Suprapubic skin (tissue), 4 donors: ENCODE data around the gene SPTBN1. TPM values are rescaled to one million over a fixed set of nuclear protein-coding genes. Genes with fewer than 3 reads are reported as not detected.

Experiments used
- DNase-seq, 2 donors: peaks; one replicate each; pipeline ENCODE4 v3.0.0-alpha.2; 2019; ENCODE audit warnings: low spot score in 2 of 2
- H3K27ac ChIP-seq: fragments of 200-600 bp; sonication (generic); one replicate; pipeline ENCODE4 v1.5.1; 2019
- H3K27me3 ChIP-seq: fragments of 200-600 bp; sonication (generic); one replicate; pipeline ENCODE4 v1.5.1; 2019
- H3K36me3 ChIP-seq: fragments of 200-600 bp; sonication (generic); one replicate; pipeline ENCODE4 v1.5.1; 2019
- H3K4me1 ChIP-seq: fragments of 200-600 bp; sonication (generic); one replicate; pipeline ENCODE4 v1.5.1; 2019
- H3K4me3 ChIP-seq: fragments of 200-600 bp; sonication (generic); one replicate; pipeline ENCODE4 v1.5.1; 2019; ENCODE audit warnings: mild to moderate bottlenecking
- H3K9me3 ChIP-seq: fragments of 200-600 bp; sonication (generic); one replicate; pipeline ENCODE4 v1.5.1; 2019
- EP300 ChIP-seq: sonication (generic); formaldehyde crosslinking; IDR thresholded peaks from one replicate; pipeline ENCODE4 v1.6.1; 2017; ENCODE audit warnings: antibody characterized with exemption
- POLR2A ChIP-seq, 2 donors: fragments of 450-650 bp; IDR thresholded peaks; one replicate each; pipeline ENCODE4 v1.6.1; 2017; ENCODE audit warnings: antibody characterized with exemption in 2 of 2, mild to moderate bottlenecking in 2 of 2, moderate library complexity in 2 of 2
- POLR2AphosphoS5 ChIP-seq, 3 donors: sonication (generic); formaldehyde crosslinking; IDR thresholded peaks; one replicate each; pipeline ENCODE4 v1.6.1; 2017; ENCODE audit warnings: antibody characterized with exemption in 3 of 3
- WGBS: methylation state at CpG from one replicate; pipeline ENCODE4 v1.1.5; 2018; 5-methylcytosine and 5-hydroxymethylcytosine counted together
- total RNA-seq, 4 donors: library from RNA; depleted of rRNA; stranded (reverse); fragments of >200 nt; gene quantifications; one replicate each; pipeline ENCODE4 v1.1.0, GENCODE V29; 2016
- TF ChIP-seq, protein P1 (sequence below), 2 donors: fragments of 200-600 bp in 1 of 2; fragments of 450-650 bp in 1 of 2; sonication (generic) in 1 of 2; IDR thresholded peaks; one replicate each; pipeline ENCODE4 v1.5.1; 2016 to 2019; ENCODE audit warnings: antibody characterized with exemption in 2 of 2, mild to moderate bottlenecking in 1 of 2, moderate library complexity in 1 of 2

Gene SPTBN1
- total RNA-seq, 4 donors from 2014 or later = 173 to 250 (median 203) TPM

DNA sequence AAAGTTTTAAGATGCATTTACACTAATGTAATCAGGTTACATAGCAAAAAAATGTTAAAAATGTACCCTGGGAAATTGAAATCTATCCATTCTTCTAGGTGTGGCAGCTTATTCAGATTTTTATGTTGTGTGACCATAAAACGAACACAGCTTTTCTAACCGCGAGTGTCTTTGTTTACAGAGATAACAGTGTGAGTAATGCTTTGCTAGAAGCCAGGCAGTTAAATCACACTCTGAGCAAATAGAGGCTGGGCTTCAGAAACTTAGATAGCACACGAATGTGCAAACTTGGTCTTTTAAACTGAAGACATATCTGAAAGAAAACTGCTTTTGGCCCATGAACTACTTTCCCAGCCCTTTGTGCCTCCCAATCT lies 116.1 kb downstream of the SPTBN1 start:
- Histone ChIP-seq H3K4me3 (no peak overlapping the region), H3K27ac (peak overlapping the region; percentile 68), H3K4me1 (peaks cover 87% of the 10 kb centered on the region), H3K27me3 (no peaks in the 10 kb centered on the region), H3K36me3 (no peaks in the 10 kb centered on the region), H3K9me3 (no peaks in the 10 kb centered on the region)
- DNase-seq = no peak
- 3% methylated on average over 4 of the region's 4 CpGs for WGBS
- TF ChIP-seq, protein P1, sequence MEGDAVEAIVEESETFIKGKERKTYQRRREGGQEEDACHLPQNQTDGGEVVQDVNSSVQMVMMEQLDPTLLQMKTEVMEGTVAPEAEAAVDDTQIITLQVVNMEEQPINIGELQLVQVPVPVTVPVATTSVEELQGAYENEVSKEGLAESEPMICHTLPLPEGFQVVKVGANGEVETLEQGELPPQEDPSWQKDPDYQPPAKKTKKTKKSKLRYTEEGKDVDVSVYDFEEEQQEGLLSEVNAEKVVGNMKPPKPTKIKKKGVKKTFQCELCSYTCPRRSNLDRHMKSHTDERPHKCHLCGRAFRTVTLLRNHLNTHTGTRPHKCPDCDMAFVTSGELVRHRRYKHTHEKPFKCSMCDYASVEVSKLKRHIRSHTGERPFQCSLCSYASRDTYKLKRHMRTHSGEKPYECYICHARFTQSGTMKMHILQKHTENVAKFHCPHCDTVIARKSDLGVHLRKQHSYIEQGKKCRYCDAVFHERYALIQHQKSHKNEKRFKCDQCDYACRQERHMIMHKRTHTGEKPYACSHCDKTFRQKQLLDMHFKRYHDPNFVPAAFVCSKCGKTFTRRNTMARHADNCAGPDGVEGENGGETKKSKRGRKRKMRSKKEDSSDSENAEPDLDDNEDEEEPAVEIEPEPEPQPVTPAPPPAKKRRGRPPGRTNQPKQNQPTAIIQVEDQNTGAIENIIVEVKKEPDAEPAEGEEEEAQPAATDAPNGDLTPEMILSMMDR (IDR thresholded peaks at IDR 0.05) = no peak
- TF ChIP-seq POLR2A (IDR thresholded peaks at IDR 0.05) (no peak), POLR2AphosphoS5 (IDR thresholded peaks at IDR 0.05) (no peak), EP300 (no peak)

DNA sequence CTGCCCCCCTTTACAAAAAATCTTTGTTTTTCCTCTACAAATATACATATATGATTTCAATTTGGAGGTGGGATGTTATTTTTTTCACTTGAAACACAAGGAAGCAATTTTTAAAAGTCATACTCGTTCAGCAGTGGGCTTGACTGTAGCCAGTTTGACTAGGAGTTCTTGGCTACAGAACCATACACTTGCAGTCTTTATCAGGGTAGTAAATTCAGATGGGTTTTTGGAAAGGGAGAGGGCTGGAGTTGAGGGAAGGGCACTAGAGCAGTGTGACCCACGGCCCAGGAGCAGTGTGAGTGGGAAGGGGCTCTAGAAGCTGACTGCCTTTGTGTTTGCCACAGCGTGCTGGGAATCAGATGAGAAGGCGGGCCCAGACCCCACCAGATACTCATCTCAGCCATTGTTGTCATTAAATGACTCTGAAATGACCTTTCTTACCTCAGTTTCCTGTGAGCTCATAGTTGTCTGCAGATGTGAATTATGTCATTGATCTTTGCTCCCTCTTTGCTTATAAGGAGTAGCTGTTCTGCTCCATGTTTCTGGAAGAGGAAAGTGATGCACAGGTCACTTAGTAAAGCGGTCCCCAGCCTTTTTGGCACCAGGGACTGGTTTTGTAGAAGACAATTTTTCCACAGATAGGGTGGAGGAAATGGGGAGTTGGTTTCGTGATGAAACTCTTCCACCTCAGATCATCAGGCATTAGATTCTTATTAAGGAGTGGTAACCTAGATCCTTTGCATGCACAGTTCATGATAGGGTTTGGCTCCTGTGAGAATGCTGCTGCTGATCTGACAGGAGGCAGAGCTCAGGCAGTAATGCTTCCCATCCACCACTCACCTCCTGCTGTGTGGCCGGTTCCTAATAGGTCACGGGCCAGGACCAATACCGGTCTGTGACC lies 116.8 kb downstream of the SPTBN1 start:
- no peak overlapping the region for H3K4me3 ChIP-seq
- H3K27ac ChIP-seq = peak overlapping the region; percentile 68
- WGBS = 54% methylated on average over 9 of the region's 9 CpGs
- no peaks in the 10 kb centered on the region for H3K36me3 ChIP-seq
- H3K4me1 ChIP-seq = peaks cover 93% of the 10 kb centered on the region
- TF ChIP-seq, protein P1 (IDR thresholded peaks at IDR 0.05) = no peak
- TF ChIP-seq POLR2AphosphoS5 (IDR thresholded peaks at IDR 0.05) = no peak
- no peak for TF ChIP-seq EP300
- no peak for TF ChIP-seq POLR2A (IDR thresholded peaks at IDR 0.05)
- no peak for DNase-seq
- no peaks in the 10 kb centered on the region for H3K27me3 ChIP-seq
- H3K9me3 ChIP-seq = no peaks in the 10 kb centered on the region

DNA sequence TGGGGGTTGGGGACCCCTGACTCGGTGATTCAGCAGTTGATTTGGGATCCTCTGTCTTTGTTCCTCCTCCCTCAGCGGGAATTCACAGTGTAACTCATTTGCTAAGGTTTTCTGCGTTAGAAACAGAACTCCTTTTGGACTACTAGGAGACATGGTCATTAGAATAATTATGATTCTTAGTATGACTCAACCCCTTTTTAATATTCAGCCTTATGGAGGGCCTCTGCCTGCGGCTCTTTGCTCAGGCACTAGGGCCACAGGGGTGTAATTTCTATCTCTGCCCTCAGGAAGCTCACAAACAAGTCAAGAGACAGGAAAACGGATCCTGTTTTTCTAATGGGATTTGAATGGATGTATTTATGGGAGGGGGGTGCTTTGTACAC lies 117.4 kb downstream of the SPTBN1 start:
- Histone ChIP-seq H3K4me3 (no peak overlapping the region), H3K36me3 (no peaks in the 10 kb centered on the region), H3K27me3 (no peaks in the 10 kb centered on the region), H3K9me3 (no peaks in the 10 kb centered on the region), H3K27ac (peak overlapping the region; percentile 68), H3K4me1 (peaks cover 99% of the 10 kb centered on the region)
- DNase-seq = no peak
- WGBS = 40% methylated on average over 5 of the region's 5 CpGs
- no peak for TF ChIP-seq POLR2AphosphoS5 (IDR thresholded peaks at IDR 0.05)
- no peak for TF ChIP-seq EP300
- TF ChIP-seq, protein P1 (IDR thresholded peaks at IDR 0.05) = no peak
- no peak for TF ChIP-seq POLR2A (IDR thresholded peaks at IDR 0.05)

DNA sequence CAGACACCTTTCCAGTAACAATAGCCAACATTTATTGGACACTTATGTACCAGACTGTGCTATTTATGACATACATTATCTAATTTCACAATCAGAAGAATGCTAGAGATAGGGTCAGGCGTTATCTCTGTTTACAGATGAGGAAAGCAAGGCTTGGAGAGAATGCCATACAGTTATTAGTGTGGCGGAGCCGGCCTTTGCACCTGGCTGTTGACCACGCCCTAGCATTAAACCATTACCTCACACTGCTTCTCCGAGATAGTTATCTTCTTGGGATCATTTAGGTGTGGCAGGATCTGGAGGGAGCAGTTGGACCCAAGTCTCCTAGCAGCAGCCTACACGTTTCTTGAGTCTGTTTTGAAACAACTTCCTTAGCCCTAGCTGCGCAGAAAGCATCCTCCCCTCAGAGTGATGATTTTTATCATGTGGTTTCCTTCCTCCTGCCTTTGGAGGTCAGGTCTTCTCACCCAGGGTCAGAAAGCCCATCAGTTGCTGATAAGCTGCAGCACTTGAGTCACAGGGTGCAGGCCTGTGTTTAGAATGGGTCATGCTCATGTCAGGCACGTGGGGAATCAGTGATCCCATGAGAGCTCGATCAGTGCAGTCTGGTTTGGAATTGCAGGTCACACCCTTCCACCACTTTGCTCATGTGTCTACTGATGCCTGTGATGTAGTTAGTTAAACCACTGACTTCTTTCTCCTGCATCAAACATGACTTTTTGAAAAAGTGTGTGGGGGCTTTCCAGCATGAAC lies 118.2 kb downstream of the SPTBN1 start:
- H3K27ac ChIP-seq = peak overlapping the region; percentile 68
- H3K9me3 ChIP-seq = no peaks in the 10 kb centered on the region
- H3K36me3 ChIP-seq = no peaks in the 10 kb centered on the region
- H3K27me3 ChIP-seq = no peaks in the 10 kb centered on the region
- no peak for TF ChIP-seq POLR2A (IDR thresholded peaks at IDR 0.05)
- TF ChIP-seq POLR2AphosphoS5 (IDR thresholded peaks at IDR 0.05) = peak in 2 of 3 donors; percentile 6 to 12
- DNase-seq = no peak
- whole genome bisulfite sequencing = 47% methylated on average over 9 of the region's 9 CpGs
- peaks cover 99% of the 10 kb centered on the region for H3K4me1 ChIP-seq
- H3K4me3 ChIP-seq = no peak overlapping the region

DNA sequence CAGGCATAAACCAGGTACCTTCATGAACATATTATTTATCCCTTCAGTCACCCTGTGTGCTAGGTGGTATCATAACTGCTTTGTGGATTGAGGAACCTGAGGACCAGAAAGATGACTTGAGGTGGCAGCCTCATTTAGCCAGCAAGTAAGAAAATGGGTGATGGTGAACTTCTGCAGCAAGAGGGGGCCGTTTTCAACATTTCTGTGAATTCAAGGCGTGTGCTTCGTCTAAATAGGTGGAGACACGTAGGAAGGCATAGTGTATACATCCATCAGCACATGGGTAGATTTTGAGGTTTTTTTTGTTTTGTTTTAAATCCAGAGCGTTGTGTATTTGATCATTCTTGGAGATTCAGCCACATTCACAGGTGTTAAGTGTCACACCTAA lies 118.7 kb downstream of the SPTBN1 start:
- H3K27ac ChIP-seq = peak overlapping the region; percentile 68
- WGBS = 82% methylated on average over 5 of the region's 5 CpGs
- no peaks in the 10 kb centered on the region for H3K27me3 ChIP-seq
- no peak for DNase-seq
- no peak overlapping the region for H3K4me3 ChIP-seq
- no peaks in the 10 kb centered on the region for H3K9me3 ChIP-seq
- peaks cover 98% of the 10 kb centered on the region for H3K4me1 ChIP-seq
- no peaks in the 10 kb centered on the region for H3K36me3 ChIP-seq
- TF ChIP-seq POLR2AphosphoS5 (IDR thresholded peaks at IDR 0.05) = no peak
- no peak for TF ChIP-seq EP300
- TF ChIP-seq, protein P1 (IDR thresholded peaks at IDR 0.05) = no peak
- TF ChIP-seq POLR2A (IDR thresholded peaks at IDR 0.05) = no peak
